C4-2B (cell line): ENCODE measurements around the gene RFPL2.
"Not testable (repeated sequence)": the region's sequence is repeated elsewhere in the genome, so short reads cannot be mapped to it uniquely, and the experiment has no call there.

ENCODE experiments used
- ZFX ChIP-seq: fragments of 450-650 bp; IDR thresholded peaks from 2 replicates; pipeline ENCODE4 v1.6.1; 2017
- TF ChIP-seq, protein P1 (sequence below): fragments of 450-650 bp; conservative IDR thresholded peaks from 2 replicates; pipeline ENCODE4 v1.5.1; 2017; ENCODE audit warnings: mild to moderate bottlenecking

DNA sequence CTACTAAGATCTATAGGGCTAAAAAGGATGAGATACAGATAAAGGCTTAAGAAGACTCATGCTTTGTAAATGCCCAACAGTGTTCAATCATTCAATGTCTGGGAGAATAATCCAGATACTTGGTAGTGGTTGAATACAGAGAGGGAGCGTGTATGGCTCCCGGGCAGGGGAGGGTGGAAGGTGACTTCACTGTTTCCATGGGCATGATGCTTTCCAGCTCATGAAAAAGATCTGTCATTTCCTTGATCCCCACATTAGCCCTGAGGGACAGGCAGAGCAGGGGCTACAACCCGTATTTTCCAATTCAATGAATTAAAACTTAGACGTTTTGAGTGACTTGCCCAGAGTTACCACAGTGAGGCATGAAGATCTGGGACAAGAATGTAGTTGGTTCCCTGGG lies 50.1 kb downstream of the RFPL2 start:
- TF ChIP-seq, protein P1, sequence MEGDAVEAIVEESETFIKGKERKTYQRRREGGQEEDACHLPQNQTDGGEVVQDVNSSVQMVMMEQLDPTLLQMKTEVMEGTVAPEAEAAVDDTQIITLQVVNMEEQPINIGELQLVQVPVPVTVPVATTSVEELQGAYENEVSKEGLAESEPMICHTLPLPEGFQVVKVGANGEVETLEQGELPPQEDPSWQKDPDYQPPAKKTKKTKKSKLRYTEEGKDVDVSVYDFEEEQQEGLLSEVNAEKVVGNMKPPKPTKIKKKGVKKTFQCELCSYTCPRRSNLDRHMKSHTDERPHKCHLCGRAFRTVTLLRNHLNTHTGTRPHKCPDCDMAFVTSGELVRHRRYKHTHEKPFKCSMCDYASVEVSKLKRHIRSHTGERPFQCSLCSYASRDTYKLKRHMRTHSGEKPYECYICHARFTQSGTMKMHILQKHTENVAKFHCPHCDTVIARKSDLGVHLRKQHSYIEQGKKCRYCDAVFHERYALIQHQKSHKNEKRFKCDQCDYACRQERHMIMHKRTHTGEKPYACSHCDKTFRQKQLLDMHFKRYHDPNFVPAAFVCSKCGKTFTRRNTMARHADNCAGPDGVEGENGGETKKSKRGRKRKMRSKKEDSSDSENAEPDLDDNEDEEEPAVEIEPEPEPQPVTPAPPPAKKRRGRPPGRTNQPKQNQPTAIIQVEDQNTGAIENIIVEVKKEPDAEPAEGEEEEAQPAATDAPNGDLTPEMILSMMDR = not testable (repeated sequence)
- not testable (repeated sequence) for TF ChIP-seq ZFX
